Right cardiac atrium (tissue), 5 donors: ENCODE results near the gene RTBDN. TPM values are rescaled to one million over a fixed set of nuclear protein-coding genes. Genes with fewer than 3 reads are reported as not detected.
A peak's percentile ranks its signal among the peaks of the same experiment; 100 is the strongest.

Experiments
- ATAC-seq, 2 donors: fragments of 200-7000 bp; cut with Tn5 transposase; one replicate each; pipeline versions ENCODE4 v1.8.0 to v1.9.1; 2020; ENCODE audit warnings: moderate library complexity in 2 of 2, mild to moderate bottlenecking in 1 of 2
- DNase-seq, 3 donors: peaks; one replicate each; pipeline ENCODE4 v3.0.0-alpha.2; 2020
- H3K27ac ChIP-seq: one replicate; pipeline ENCODE4 v1.5.1; 2013; ENCODE audit warnings: mild to moderate bottlenecking, low read length, control low read depth, moderate library complexity
- H3K27me3 ChIP-seq: one replicate; pipeline ENCODE4 v1.6.1; 2013; ENCODE audit not compliant: control insufficient read depth, insufficient read depth
- H3K4me1 ChIP-seq: one replicate; pipeline ENCODE4 v1.6.1; 2013; ENCODE audit warnings: low read length; ENCODE audit not compliant: control insufficient read depth, insufficient read depth
- H3K4me3 ChIP-seq: one replicate; pipeline ENCODE4 v1.5.1; 2013; ENCODE audit warnings: low read length, control low read depth
- H3K9me3 ChIP-seq: one replicate; pipeline ENCODE4 v1.6.1; 2013; ENCODE audit warnings: low read length; ENCODE audit not compliant: control insufficient read depth
- WGBS: extraction: QIAGEN DNeasy Blood & Tissue Kit; methylation state at CpG from one replicate; pipeline ENCODE4 v1.1.7; 2013; 5-methylcytosine and 5-hydroxymethylcytosine counted together
- intact Hi-C, 4 donors: fragments of 100-400 bp; cut with DNase I; formaldehyde crosslinking; loops; one replicate each; pipeline versions ENCODE4 v1.11.0 to v1.14.0; 2022 to 2023
- polyA plus RNA-seq: library from polyadenylated mRNA; stranded (reverse); fragments of 200-250 nt; gene quantifications from one replicate; pipeline ENCODE4 v1.2.3, GENCODE V29; 2013
- total RNA-seq, 4 donors: library from RNA; stranded (reverse); fragmentation: NEBNext Ultra II Directional; extraction: Animal tissue kit (Norgen Biotek cat#: 25700); gene quantifications; one replicate each; pipeline ENCODE4 v1.2.1, GENCODE V29; 2021
- donor health status: healthy with polysubstance abuse.
- donor health status: DM: no; HTN: yes; CAD: no.
- donor health status: DM: no; HTN: no; CAD: no.
- donor health status: DM: no; HTN: yes; CAD: no; lungs with severe emphysema.
- donor health status: DM: yes; HTN: yes; CAD: no.

The RTBDN gene
- total and polyA plus RNA-seq, 5 donors = not detected

DNA sequence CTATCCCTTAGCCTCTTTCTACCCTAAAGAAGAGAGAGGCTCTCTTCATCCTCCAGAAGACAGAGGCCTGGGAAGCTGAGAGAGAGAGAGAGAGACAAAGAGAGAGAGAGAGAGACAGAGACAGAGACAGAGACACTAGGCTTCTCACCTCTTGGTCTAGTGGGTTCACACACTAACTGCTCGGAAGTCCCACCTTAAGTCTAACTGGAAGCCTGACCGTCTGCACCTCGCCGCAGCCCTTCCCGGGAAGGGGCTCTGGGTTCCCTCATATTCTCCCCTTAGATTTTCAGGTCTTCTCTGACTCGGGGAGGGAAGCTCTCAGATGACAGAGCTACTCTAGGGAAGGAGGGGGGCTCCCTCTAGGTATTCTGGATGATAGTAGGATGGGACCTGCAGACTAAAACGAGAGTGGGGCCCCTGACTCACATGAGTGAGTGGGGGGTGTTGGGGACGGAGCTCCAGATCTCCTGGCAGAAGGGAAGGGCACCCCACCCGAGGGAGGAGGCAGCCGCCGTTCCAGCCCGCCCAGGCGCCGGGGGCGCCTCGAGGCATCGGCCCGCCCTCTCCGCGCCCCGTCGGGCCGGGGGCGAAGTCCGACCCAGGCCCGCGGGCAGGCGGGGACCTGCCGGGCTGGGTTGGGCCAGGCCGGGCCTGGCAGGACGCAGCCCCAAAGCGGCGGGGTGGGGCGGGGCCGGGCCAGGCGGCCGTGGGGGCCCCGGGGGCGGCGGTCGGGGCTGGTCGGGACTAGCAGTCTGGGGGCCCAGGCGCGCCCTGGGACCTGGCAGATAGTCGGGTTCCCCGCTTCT, 45.1 kb downstream of the RTBDN start:
- 2% methylated on average over 46 of the region's 46 CpGs for WGBS

DNA sequence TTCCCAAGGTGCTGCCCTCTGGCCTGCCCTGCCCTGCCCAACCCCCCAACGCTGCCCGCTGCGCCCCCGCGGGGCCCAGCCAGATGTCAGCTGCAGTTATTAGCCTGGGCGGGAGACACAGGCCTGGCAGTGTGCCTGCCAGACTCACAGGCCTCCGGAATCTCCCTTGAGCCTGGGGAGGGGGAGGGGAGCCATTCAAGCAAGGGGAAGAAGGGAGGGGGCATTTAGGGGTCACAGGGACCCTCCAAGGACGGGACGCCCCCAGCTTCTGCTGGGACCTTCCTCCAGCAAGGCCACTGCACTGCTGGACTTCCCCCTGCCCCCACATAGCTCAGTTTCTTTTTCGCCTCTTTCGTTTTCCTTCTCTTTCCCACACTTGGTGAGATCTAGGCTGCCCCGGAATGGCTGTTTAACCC, 45.7 kb downstream of the RTBDN start:
- WGBS = 2% methylated on average over 12 of the region's 12 CpGs
- intact Hi-C loops = no loop called here
- DNase-seq = peak; percentile 89 to 96 (median 94)
- Histone ChIP-seq H3K27me3 (no peaks in the 10 kb centered on the region), H3K4me3 (peak overlapping the region; percentile 8), H3K4me1 (peaks cover 5% of the 10 kb centered on the region), H3K27ac (peak overlapping the region; percentile 98), H3K9me3 (no peaks in the 10 kb centered on the region)
- no peak for ATAC-seq

More for the DNA sequence above, 45.1 kb downstream of the RTBDN start:
- Histone ChIP-seq H3K4me3 (peak overlapping the region; percentile 49), H3K27ac (peak overlapping the region; percentile 98), H3K9me3 (no peaks in the 10 kb centered on the region), H3K4me1 (peaks cover 4% of the 10 kb centered on the region), H3K27me3 (no peaks in the 10 kb centered on the region)
- no peak for DNase-seq
- intact Hi-C loops = no loop called here
- ATAC-seq = no peak

- no peak for ATAC-seq
- Histone ChIP-seq H3K27me3 (no peaks in the 10 kb centered on the region), H3K9me3 (no peaks in the 10 kb centered on the region), H3K27ac (peak overlapping the region; percentile 98), H3K4me1 (peaks cover 5% of the 10 kb centered on the region), H3K4me3 (no peak overlapping the region)
- WGBS = 41% methylated on average over 4 of the region's 4 CpGs
- DNase-seq = no peak
- intact Hi-C loops = no loop called here
Observed at GRCh38 chr19:12788042-12788681, 46.2 kb downstream of the RTBDN start.

DNA sequence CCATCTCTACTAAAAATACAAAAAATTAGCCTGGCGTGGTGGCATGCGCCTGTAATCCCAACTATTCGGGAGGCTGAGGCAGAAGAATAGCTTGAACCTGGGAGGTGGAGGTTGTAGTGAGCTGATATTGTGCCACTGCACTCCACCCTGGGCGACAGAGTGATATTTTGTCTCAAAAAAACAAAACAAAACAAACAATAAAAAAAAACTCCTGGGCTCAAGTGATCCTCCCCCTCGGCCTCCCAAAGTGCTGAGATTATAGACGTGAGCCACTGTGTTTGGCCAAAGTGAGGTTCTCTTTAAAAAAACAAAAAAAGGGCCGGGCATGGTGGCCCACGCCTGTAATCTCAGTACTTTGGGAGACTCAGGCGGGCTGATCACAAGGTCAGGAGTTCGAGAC, 46.9 kb downstream of the RTBDN start:
- DNase-seq (no peak), ATAC-seq (no peak)
- intact Hi-C loops = no loop called here
- Histone ChIP-seq H3K4me3 (no peak overlapping the region), H3K9me3 (no peaks in the 10 kb centered on the region), H3K27ac (no peak overlapping the region), H3K27me3 (no peaks in the 10 kb centered on the region), H3K4me1 (peaks cover 5% of the 10 kb centered on the region)
- 68% methylated on average over 10 of the region's 10 CpGs for WGBS

- intact Hi-C loops = no loop called here
Observed at GRCh38 chr19:12786952-12787351, 47.4 kb downstream of the RTBDN start.

DNA sequence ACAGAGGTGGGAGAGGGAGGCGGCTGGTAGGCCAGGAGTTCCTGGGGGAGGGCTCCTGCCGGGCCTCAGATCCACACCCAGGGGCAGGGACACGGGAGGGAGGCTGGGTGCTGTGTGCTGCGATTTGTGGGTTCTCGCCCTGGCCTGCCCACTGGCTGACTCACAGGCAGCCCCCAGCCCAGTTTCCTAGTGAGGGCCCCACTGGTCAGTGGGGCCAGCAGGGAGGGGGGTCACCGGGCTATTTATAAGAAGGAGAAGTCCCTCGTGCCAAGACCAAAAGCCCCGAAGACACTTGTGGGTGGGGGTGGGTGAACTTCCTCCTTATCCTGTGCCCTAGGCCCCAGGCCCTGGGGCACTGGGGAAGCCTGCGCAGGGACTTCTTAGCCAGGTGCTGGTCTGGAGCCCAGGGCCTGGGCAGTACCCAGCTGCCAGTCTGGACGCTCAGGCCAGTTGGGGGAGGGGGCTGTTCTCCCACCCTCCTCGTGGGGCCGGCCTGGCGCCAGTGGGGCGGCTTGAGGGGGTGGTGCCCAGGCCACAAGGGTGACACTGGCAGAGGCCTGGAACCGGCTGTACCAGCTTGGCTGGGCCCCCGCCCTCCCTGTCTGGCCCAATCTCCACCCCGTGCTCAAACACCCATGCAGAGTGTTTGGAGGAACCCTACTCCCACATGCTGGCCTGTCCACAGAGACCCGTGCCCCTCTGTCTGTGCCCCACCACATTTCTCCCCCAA, 48.1 kb downstream of the RTBDN start:
- H3K27me3 ChIP-seq = no peaks in the 10 kb centered on the region
- H3K4me1 ChIP-seq = peaks cover 5% of the 10 kb centered on the region
- no peak overlapping the region for H3K4me3 ChIP-seq
- DNase-seq (peak; percentile 66 to 89 (median 88)), ATAC-seq (peak in 1 of 2 donors; percentile 0)
- 52% methylated on average over 18 of the region's 18 CpGs for whole genome bisulfite sequencing
- no peaks in the 10 kb centered on the region for H3K9me3 ChIP-seq
- intact Hi-C loops = no loop called here
- H3K27ac ChIP-seq = peak overlapping the region; percentile 77

More at GRCh38 chr19:12786952-12787351, 47.4 kb downstream of the RTBDN start:
- no peak for DNase-seq
- 73% methylated on average over 3 of the region's 3 CpGs for WGBS
- Histone ChIP-seq H3K27ac (peak overlapping the region; percentile 77), H3K27me3 (no peaks in the 10 kb centered on the region), H3K4me1 (peaks cover 5% of the 10 kb centered on the region), H3K9me3 (no peaks in the 10 kb centered on the region), H3K4me3 (no peak overlapping the region)
- ATAC-seq = no peak

GRCh38 chr19:12785431-12786031, 48.8 kb downstream of the RTBDN start:
- H3K4me1 ChIP-seq = peaks cover 5% of the 10 kb centered on the region
- intact Hi-C loops = no loop called here
- no peak overlapping the region for H3K4me3 ChIP-seq
- ATAC-seq (no peak), DNase-seq (peak in 1 of 3 donors; percentile 61)
- H3K27me3 ChIP-seq = no peaks in the 10 kb centered on the region
- no peaks in the 10 kb centered on the region for H3K9me3 ChIP-seq
- WGBS = 71% methylated on average over 4 of the region's 4 CpGs
- peak overlapping the region; percentile 77 for H3K27ac ChIP-seq

DNA sequence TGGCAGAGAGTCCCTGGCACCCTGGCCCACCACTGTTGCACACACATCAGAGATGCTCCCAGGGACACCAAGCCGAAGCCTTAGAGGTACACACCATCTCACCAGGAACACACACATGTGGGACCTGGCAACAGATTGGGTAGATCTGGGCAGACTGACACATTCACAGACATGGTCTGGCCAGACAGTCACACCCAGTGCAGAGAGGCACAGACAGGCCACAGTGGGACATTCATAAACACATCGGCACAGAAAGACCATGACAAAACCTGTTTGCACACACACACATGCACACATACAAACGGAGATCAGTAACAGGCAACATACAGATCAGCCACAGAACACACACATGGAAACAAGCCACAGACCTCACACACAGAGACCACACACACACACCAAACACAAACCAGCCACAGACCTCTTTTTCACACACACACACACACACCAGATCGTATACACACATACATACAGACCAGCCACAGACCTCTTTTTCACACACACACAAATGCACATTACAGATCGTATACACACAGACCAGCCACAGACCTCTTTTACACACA, 49.4 kb downstream of the RTBDN start:
- Histone ChIP-seq H3K9me3 (no peaks in the 10 kb centered on the region), H3K4me1 (peaks cover 5% of the 10 kb centered on the region), H3K27ac (peak overlapping the region; percentile 77), H3K4me3 (no peak overlapping the region), H3K27me3 (no peaks in the 10 kb centered on the region)
- WGBS = 53% methylated on average over 5 of the region's 5 CpGs
- ATAC-seq = no peak
- DNase-seq = peak in 1 of 3 donors; percentile 29
- intact Hi-C loops = no loop called here

DNA sequence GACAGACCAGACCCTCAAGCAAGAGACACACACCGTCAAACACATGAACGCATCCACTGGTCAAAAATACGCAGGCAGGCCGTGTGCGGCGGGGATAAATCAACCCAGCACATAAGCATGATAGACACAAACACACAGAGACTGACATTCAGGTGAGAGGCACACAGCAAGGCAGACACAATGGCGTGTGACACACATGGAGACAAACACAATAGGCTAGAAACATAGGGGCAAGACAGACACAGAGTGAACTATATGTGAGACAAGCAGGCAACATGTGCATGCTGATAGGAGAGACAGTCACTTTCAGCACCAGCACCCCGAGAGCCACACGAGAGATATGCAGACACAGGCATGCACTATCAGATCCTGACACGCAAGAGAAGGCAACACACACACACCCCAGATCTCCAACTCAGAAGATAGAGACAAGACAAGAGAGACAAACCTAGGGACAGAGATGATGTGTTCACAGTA, 49.9 kb downstream of the RTBDN start:
- 41% methylated on average over 10 of the region's 10 CpGs for WGBS
- Histone ChIP-seq H3K27me3 (no peaks in the 10 kb centered on the region), H3K27ac (peak overlapping the region; percentile 77), H3K4me3 (no peak overlapping the region), H3K9me3 (no peaks in the 10 kb centered on the region), H3K4me1 (peaks cover 5% of the 10 kb centered on the region)
- peak in 1 of 3 donors; percentile 12 for DNase-seq
- no peak for ATAC-seq
- intact Hi-C loops = no loop called here

GRCh38 chr19:12783849-12784393, 50.5 kb downstream of the RTBDN start:
- intact Hi-C loops = no loop called here
- ATAC-seq (peak; percentile 10 to 38), DNase-seq (peak; percentile 76 to 88 (median 87))
- H3K4me1 ChIP-seq = peaks cover 5% of the 10 kb centered on the region
- H3K27me3 ChIP-seq = no peaks in the 10 kb centered on the region
- no peak overlapping the region for H3K4me3 ChIP-seq
- H3K27ac ChIP-seq = peak overlapping the region; percentile 95
- H3K9me3 ChIP-seq = no peaks in the 10 kb centered on the region
- 16% methylated on average over 19 of the region's 19 CpGs for WGBS
